ENCODE measurements around the gene PSMG2. TPM values are rescaled to one million over a fixed set of nuclear protein-coding genes. Genes with fewer than 3 reads are reported as not detected.

The PSMG2 gene
- total RNA-seq, 1 experiment from 2014 or later: 84.3 TPM

DNA sequence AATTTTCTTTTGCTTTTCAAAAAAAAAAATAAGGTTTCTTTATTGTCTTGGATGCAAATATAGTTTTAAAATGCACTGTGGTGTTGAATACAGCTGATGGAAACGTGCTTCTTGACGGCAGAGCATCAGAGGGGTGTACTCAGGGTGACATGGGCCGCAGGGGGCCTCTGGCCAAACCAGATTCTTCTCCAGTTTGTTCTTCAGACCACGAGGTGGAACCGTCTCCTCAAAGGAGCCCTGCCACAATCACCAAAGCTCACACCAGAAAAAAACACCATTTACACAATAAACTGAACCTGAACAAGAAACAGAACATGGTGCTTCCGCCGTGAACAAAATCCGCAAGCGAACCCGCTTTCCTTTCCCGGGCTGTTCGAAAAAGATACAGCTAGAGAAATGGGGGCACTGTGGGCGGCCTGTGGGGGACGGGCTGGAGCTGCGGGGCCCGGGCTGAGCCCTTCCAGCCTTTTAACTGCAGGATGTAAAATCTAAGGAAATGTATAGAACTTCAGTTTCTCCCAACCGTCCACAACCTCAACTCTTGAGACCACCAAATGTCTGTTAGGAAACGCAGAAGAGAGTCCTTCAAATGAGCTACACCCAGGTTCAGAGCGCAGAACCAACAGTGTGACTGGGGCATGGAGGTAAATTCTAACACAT is 34.5 kb downstream of the PSMG2 start:
- Histone ChIP-seq H3K9ac (ENCODE audit: low read length) (no peak overlapping the region), H3K27ac (ENCODE audit: low read depth, low read length) (no peak overlapping the region), H4K20me1 (ENCODE audit: insufficient read depth) (no peaks in the 10 kb centered on the region), H3K79me2 (ENCODE audit: insufficient read depth, low read length) (no peaks in the 10 kb centered on the region), H3K27me3 (ENCODE audit: insufficient read depth, low read length) (no peaks in the 10 kb centered on the region), H3K4me3 (replicated peaks in 1 of 2; ENCODE audit: low read depth in 1 of 2, low read length in 2 of 2) (no peak overlapping the region), H3K4me2 (ENCODE audit: low read length) (no peak overlapping the region), H3K9me3 (ENCODE audit: control insufficient read depth in 1 of 2, insufficient read depth in 1 of 2, low read depth in 1 of 2, low read length in 2 of 2) (no peaks in the 10 kb centered on the region; a peak in 1 of 4 replicates), H3K4me1 (ENCODE audit: control insufficient read depth in 1 of 2, insufficient read depth in 2 of 2, low read length in 2 of 2) (peaks cover 4 to 5% of the 10 kb centered on the region in 2 experiments; a peak in 2 of 4 replicates), H2AFZ (ENCODE audit: low read depth, low read length, poor library complexity, severe bottlenecking) (no peak overlapping the region), H3K36me3 (ENCODE audit: control insufficient read depth in 1 of 2, insufficient read depth in 2 of 2, low read length in 2 of 2) (no peaks in the 10 kb centered on the region), H3K9me2 (ENCODE audit: insufficient read depth) (no peaks in the 10 kb centered on the region)
- ATAC-seq (no peak), DNase-seq (ENCODE audit: low read depth, low spot score) (no peak)
- RAD21 ChIA-PET (ENCODE audit: low non-redundant PET in 1 of 2, low total read pairs in 2 of 2, uncharacterized antibody in 2 of 2, unreplicated experiment in 2 of 2): no interaction called here
- POLR2A ChIA-PET: no interaction called here
- no TSS peak for BruUV-seq (replicated peaks)
- intact Hi-C loops (cut with micrococcal nuclease): no loop called here
- TF ChIP-seq JUND (IDR thresholded peaks at IDR 0.05): no peak
- no peak for TF ChIP-seq YY1 (IDR thresholded peaks at IDR 0.05; ENCODE audit: extremely low read depth, insufficient replicate concordance, low read depth, low read length)
- CTCF ChIA-PET: interaction anchor here (1.1 to 1.3 kb wide), 2 partner anchors 149 to 197 kb away, joined by 3 read pairs; no protein-coding TSS in a partner anchor

DNA sequence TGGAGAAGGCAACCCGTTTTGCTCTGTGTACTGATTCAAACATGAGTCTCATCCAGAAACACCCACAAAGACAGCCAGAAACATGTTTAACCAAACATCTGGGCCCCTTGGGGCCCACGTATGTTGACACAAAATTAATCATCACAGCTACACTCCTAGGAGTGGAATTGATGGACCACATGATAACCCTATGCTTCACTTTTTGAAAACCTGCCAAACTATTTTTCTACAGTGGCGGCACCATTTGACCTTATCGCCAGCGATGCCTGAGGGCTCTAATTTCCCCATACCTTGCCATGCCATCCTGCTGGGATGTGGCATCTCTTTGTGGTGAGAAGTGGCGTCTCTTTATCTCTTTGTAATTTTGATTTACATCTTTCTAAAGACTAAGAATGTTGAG is 38.5 kb downstream of the PSMG2 start:
- H3K4me3 ChIP-seq (replicated peaks in 1 of 2; ENCODE audit: low read depth in 1 of 2, low read length in 2 of 2): no peak overlapping the region

More for the DNA sequence above, 38.5 kb downstream of the PSMG2 start:
- Histone ChIP-seq H3K9me3 (ENCODE audit: control insufficient read depth in 1 of 2, insufficient read depth in 1 of 2, low read depth in 1 of 2, low read length in 2 of 2) (no peaks in the 10 kb centered on the region; a peak in 1 of 4 replicates), H3K4me1 (ENCODE audit: control insufficient read depth in 1 of 2, insufficient read depth in 2 of 2, low read length in 2 of 2) (peaks cover 4 to 5% of the 10 kb centered on the region in 2 experiments; a peak in 2 of 4 replicates), H3K27me3 (ENCODE audit: insufficient read depth, low read length) (no peaks in the 10 kb centered on the region), H2AFZ (ENCODE audit: low read depth, low read length, poor library complexity, severe bottlenecking) (no peak overlapping the region), H3K9me2 (ENCODE audit: insufficient read depth) (no peaks in the 10 kb centered on the region), H3K4me2 (ENCODE audit: low read length) (0 out of 2 replicates have a peak overlapping the region, but pooled peaks have one; percentile 13), H3K79me2 (ENCODE audit: insufficient read depth, low read length) (no peaks in the 10 kb centered on the region), H3K36me3 (ENCODE audit: control insufficient read depth in 1 of 2, insufficient read depth in 2 of 2, low read length in 2 of 2) (no peaks in the 10 kb centered on the region), H3K9ac (ENCODE audit: low read length) (no peak overlapping the region), H4K20me1 (ENCODE audit: insufficient read depth) (no peaks in the 10 kb centered on the region), H3K27ac (ENCODE audit: low read depth, low read length) (no peak overlapping the region)
- DNase-seq (ENCODE audit: low read depth, low spot score): no peak
- ATAC-seq: peak; percentile 35
- no peak for TF ChIP-seq SIN3A (IDR thresholded peaks at IDR 0.05; ENCODE audit: low read depth)
- TF ChIP-seq FOSL1 (IDR thresholded peaks at IDR 0.05; ENCODE audit: low read depth): no peak
- TF ChIP-seq EZH2phosphoT487 (IDR thresholded peaks at IDR 0.05; ENCODE audit: borderline replicate concordance): no peak
- TF ChIP-seq, protein P1, sequence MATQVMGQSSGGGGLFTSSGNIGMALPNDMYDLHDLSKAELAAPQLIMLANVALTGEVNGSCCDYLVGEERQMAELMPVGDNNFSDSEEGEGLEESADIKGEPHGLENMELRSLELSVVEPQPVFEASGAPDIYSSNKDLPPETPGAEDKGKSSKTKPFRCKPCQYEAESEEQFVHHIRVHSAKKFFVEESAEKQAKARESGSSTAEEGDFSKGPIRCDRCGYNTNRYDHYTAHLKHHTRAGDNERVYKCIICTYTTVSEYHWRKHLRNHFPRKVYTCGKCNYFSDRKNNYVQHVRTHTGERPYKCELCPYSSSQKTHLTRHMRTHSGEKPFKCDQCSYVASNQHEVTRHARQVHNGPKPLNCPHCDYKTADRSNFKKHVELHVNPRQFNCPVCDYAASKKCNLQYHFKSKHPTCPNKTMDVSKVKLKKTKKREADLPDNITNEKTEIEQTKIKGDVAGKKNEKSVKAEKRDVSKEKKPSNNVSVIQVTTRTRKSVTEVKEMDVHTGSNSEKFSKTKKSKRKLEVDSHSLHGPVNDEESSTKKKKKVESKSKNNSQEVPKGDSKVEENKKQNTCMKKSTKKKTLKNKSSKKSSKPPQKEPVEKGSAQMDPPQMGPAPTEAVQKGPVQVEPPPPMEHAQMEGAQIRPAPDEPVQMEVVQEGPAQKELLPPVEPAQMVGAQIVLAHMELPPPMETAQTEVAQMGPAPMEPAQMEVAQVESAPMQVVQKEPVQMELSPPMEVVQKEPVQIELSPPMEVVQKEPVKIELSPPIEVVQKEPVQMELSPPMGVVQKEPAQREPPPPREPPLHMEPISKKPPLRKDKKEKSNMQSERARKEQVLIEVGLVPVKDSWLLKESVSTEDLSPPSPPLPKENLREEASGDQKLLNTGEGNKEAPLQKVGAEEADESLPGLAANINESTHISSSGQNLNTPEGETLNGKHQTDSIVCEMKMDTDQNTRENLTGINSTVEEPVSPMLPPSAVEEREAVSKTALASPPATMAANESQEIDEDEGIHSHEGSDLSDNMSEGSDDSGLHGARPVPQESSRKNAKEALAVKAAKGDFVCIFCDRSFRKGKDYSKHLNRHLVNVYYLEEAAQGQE (IDR thresholded peaks at IDR 0.05; ENCODE audit: low read depth): no peak
- TF ChIP-seq TCF7L2 (IDR thresholded peaks at IDR 0.05; ENCODE audit: borderline replicate concordance, extremely low read depth, insufficient read depth, insufficient read length): no peak
- TF ChIP-seq, protein P2, sequence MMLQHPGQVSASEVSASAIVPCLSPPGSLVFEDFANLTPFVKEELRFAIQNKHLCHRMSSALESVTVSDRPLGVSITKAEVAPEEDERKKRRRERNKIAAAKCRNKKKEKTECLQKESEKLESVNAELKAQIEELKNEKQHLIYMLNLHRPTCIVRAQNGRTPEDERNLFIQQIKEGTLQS (IDR thresholded peaks at IDR 0.05): no peak
- TF ChIP-seq EZH2 (IDR thresholded peaks at IDR 0.05): no peak
- TF ChIP-seq RAD21 (IDR thresholded peaks at IDR 0.05; ENCODE audit: low read depth): no peak
- no peak for TF ChIP-seq YY1 (IDR thresholded peaks at IDR 0.05; ENCODE audit: extremely low read depth, insufficient replicate concordance, low read depth, low read length)
- TF ChIP-seq, protein P3, sequence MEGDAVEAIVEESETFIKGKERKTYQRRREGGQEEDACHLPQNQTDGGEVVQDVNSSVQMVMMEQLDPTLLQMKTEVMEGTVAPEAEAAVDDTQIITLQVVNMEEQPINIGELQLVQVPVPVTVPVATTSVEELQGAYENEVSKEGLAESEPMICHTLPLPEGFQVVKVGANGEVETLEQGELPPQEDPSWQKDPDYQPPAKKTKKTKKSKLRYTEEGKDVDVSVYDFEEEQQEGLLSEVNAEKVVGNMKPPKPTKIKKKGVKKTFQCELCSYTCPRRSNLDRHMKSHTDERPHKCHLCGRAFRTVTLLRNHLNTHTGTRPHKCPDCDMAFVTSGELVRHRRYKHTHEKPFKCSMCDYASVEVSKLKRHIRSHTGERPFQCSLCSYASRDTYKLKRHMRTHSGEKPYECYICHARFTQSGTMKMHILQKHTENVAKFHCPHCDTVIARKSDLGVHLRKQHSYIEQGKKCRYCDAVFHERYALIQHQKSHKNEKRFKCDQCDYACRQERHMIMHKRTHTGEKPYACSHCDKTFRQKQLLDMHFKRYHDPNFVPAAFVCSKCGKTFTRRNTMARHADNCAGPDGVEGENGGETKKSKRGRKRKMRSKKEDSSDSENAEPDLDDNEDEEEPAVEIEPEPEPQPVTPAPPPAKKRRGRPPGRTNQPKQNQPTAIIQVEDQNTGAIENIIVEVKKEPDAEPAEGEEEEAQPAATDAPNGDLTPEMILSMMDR (IDR thresholded peaks at IDR 0.05 in 2 of 3, conservative IDR thresholded peaks at IDR 0.05 in 1 of 3; ENCODE audit: borderline replicate concordance in 1 of 3, insufficient read depth in 1 of 3, low read depth in 2 of 3, low read length in 2 of 3): no peak
- no TSS peak for BruUV-seq (replicated peaks)
- intact Hi-C loops (cut with micrococcal nuclease): loop anchor here (5.0 kb wide), 1 partner anchor 416 kb away; no protein-coding TSS in a partner anchor
- ChIA-PET RAD21 (ENCODE audit: low non-redundant PET in 1 of 2, low total read pairs in 2 of 2, uncharacterized antibody in 2 of 2, unreplicated experiment in 2 of 2) (no interaction called here), POLR2A (no interaction called here), CTCF (no interaction called here)
